Activated naive CD8-positive, alpha-beta T cell (primary cell): ENCODE results near the gene MED16.
"Not testable (repeated sequence)": the region's sequence is repeated elsewhere in the genome, so short reads cannot be mapped to it uniquely, and the experiment has no call there.

ENCODE experiments used
- H3K27ac Mint-ChIP-seq: one replicate; pipeline ENCODE4 v1.8.0; 2021; ENCODE audit warnings: mixed read lengths
- H3K27me3 Mint-ChIP-seq: one replicate; pipeline ENCODE4 v1.8.0; 2021; ENCODE audit warnings: mixed read lengths
- H3K36me3 Mint-ChIP-seq: one replicate; pipeline ENCODE4 v1.8.0; 2021; ENCODE audit warnings: mixed read lengths
- H3K4me1 Mint-ChIP-seq: one replicate; pipeline ENCODE4 v1.8.0; 2021; ENCODE audit warnings: low read depth, mixed read lengths
- H3K4me3 Mint-ChIP-seq: one replicate; pipeline ENCODE4 v1.8.0; 2021; ENCODE audit warnings: mild to moderate bottlenecking, mixed read lengths
- H3K9me3 Mint-ChIP-seq: one replicate; pipeline ENCODE4 v1.8.0; 2021; ENCODE audit warnings: low read depth, mixed read lengths

MED16 gene

GRCh38 chr19:850979-851335, 42.0 kb downstream of the MED16 start:
- no peak overlapping the region for H3K27ac Mint-ChIP-seq
- H3K4me3 Mint-ChIP-seq, result no peak overlapping the region
- H3K27me3 Mint-ChIP-seq, result peaks cover 5% of the 10 kb centered on the region
- H3K9me3 Mint-ChIP-seq, result no peaks in the 10 kb centered on the region
- no peaks in the 10 kb centered on the region for H3K36me3 Mint-ChIP-seq
- no peaks in the 10 kb centered on the region for H3K4me1 Mint-ChIP-seq

GRCh38 chr19:850221-850978, 42.6 kb downstream of the MED16 start:
- H3K36me3 Mint-ChIP-seq, result no peaks in the 10 kb centered on the region
- H3K4me1 Mint-ChIP-seq, result no peaks in the 10 kb centered on the region
- no peak overlapping the region for H3K4me3 Mint-ChIP-seq
- H3K9me3 Mint-ChIP-seq, result no peaks in the 10 kb centered on the region
- no peak overlapping the region for H3K27ac Mint-ChIP-seq
- peaks cover 8% of the 10 kb centered on the region for H3K27me3 Mint-ChIP-seq

GRCh38 chr19:849195-849594, 43.8 kb downstream of the MED16 start:
- H3K4me1 Mint-ChIP-seq, H3K36me3 Mint-ChIP-seq, H3K4me3 Mint-ChIP-seq, H3K9me3 Mint-ChIP-seq, H3K27ac Mint-ChIP-seq: not testable (repeated sequence)
- H3K27me3 Mint-ChIP-seq, result peaks cover 14% of the 10 kb centered on the region

GRCh38 chr19:848386-848921, 44.5 kb downstream of the MED16 start:
- Mint-ChIP-seq H3K27ac (no peak overlapping the region), H3K4me3 (no peak overlapping the region), H3K27me3 (peaks cover 14% of the 10 kb centered on the region), H3K9me3 (no peaks in the 10 kb centered on the region), H3K4me1 (peaks cover 3% of the 10 kb centered on the region), H3K36me3 (no peaks in the 10 kb centered on the region)

GRCh38 chr19:845707-846521, 47.1 kb downstream of the MED16 start:
- Mint-ChIP-seq H3K4me1 (peaks cover 6% of the 10 kb centered on the region), H3K27me3 (peaks cover 18% of the 10 kb centered on the region), H3K27ac (no peak overlapping the region), H3K36me3 (no peaks in the 10 kb centered on the region), H3K4me3 (no peak overlapping the region), H3K9me3 (no peaks in the 10 kb centered on the region)

- no peak overlapping the region for H3K4me3 Mint-ChIP-seq
- peaks cover 18% of the 10 kb centered on the region for H3K27me3 Mint-ChIP-seq
- H3K9me3 Mint-ChIP-seq, result no peaks in the 10 kb centered on the region
- H3K4me1 Mint-ChIP-seq, result peaks cover 6% of the 10 kb centered on the region
- H3K27ac Mint-ChIP-seq, result no peak overlapping the region
- H3K36me3 Mint-ChIP-seq, result no peaks in the 10 kb centered on the region
Observed at GRCh38 chr19:844546-844971, 48.4 kb downstream of the MED16 start.

- Mint-ChIP-seq H3K4me1 (peaks cover 6% of the 10 kb centered on the region), H3K27ac (no peak overlapping the region), H3K36me3 (no peaks in the 10 kb centered on the region), H3K27me3 (peaks cover 18% of the 10 kb centered on the region), H3K9me3 (no peaks in the 10 kb centered on the region), H3K4me3 (no peak overlapping the region)
Observed at GRCh38 chr19:843836-844545, 49.0 kb downstream of the MED16 start.

GRCh38 chr19:843180-843835, 49.7 kb downstream of the MED16 start:
- Mint-ChIP-seq H3K27ac (no peak overlapping the region), H3K4me3 (no peak overlapping the region), H3K9me3 (no peaks in the 10 kb centered on the region), H3K4me1 (peaks cover 6% of the 10 kb centered on the region), H3K27me3 (peaks cover 18% of the 10 kb centered on the region), H3K36me3 (no peaks in the 10 kb centered on the region)

- H3K4me3 Mint-ChIP-seq, result not testable (repeated sequence)
Observed at GRCh38 chr19:842802-843179, 50.2 kb downstream of the MED16 start.

GRCh38 chr19:840519-841206, 52.3 kb downstream of the MED16 start, which contains the start of gene PRTN3:
Gene PRTN3, plus strand, starts transcription at chr19:840999. Its CDS starts 10 bp downstream, at chr19:841009.
- H3K4me1 Mint-ChIP-seq, result peaks cover 6% of the 10 kb centered on the region

More at GRCh38 chr19:842802-843179, 50.2 kb downstream of the MED16 start:
- H3K9me3 Mint-ChIP-seq, H3K27ac Mint-ChIP-seq, H3K4me1 Mint-ChIP-seq, H3K36me3 Mint-ChIP-seq: not testable (repeated sequence)
- peaks cover 18% of the 10 kb centered on the region for H3K27me3 Mint-ChIP-seq

GRCh38 chr19:835210-835810, 57.7 kb downstream of the MED16 start:
- no peak overlapping the region for H3K4me3 Mint-ChIP-seq
- H3K36me3 Mint-ChIP-seq, result no peaks in the 10 kb centered on the region
- no peaks in the 10 kb centered on the region for H3K4me1 Mint-ChIP-seq
- no peaks in the 10 kb centered on the region for H3K9me3 Mint-ChIP-seq
- no peak overlapping the region for H3K27ac Mint-ChIP-seq
- peaks cover 4% of the 10 kb centered on the region for H3K27me3 Mint-ChIP-seq

More at GRCh38 chr19:840519-841206, 52.3 kb downstream of the MED16 start, which contains the start of gene PRTN3:
- H3K36me3 Mint-ChIP-seq, result no peaks in the 10 kb centered on the region
- H3K4me3 Mint-ChIP-seq, result no peak within 1 kb of the TSS
- H3K27ac Mint-ChIP-seq, result no peak within 1 kb of the TSS
- peaks cover 15% of the 10 kb centered on the region for H3K27me3 Mint-ChIP-seq
- no peaks in the 10 kb centered on the region for H3K9me3 Mint-ChIP-seq

- no peak overlapping the region for H3K27ac Mint-ChIP-seq
- H3K9me3 Mint-ChIP-seq, result no peaks in the 10 kb centered on the region
- no peaks in the 10 kb centered on the region for H3K36me3 Mint-ChIP-seq
- no peaks in the 10 kb centered on the region for H3K4me1 Mint-ChIP-seq
- H3K4me3 Mint-ChIP-seq, result no peak overlapping the region
- H3K27me3 Mint-ChIP-seq, result peaks cover 4% of the 10 kb centered on the region
Observed at GRCh38 chr19:834216-834615, 58.8 kb downstream of the MED16 start.

- Mint-ChIP-seq H3K9me3 (no peaks in the 10 kb centered on the region), H3K4me3 (no peak overlapping the region), H3K4me1 (no peaks in the 10 kb centered on the region), H3K27ac (no peak overlapping the region), H3K36me3 (no peaks in the 10 kb centered on the region), H3K27me3 (peaks cover 4% of the 10 kb centered on the region)
Observed at GRCh38 chr19:831407-832369, 61.3 kb downstream of the MED16 start.
